Measurements from ENCODE around the gene CAMKMT. TPM values are rescaled to one million over a fixed set of nuclear protein-coding genes. Genes with fewer than 3 reads are reported as not detected.

CAMKMT gene
- total and polyA plus RNA-seq, 2 experiments from 2014 or later: 26.5 to 29.5 TPM

DNA sequence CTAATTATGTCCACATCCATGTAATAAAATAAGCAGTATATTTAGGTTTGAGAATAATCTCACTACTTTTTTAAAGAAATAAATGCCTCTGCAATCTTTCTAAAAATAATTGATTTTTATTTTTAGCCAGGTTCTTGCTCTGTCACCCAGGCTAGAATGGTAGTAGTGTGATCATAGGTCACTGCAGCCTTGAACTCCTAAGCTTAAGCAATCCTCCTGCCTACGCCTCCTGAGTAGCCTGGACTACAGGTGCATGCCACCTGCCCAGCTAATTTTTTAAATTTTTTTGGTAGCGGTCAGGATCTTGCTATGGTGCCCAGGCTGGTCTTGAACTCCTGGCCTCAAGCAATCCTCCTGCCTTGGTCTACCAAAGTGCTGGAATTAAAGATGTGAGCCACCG is 133.3 kb downstream of the CAMKMT start (continued):
- TF ChIP-seq, protein P1, sequence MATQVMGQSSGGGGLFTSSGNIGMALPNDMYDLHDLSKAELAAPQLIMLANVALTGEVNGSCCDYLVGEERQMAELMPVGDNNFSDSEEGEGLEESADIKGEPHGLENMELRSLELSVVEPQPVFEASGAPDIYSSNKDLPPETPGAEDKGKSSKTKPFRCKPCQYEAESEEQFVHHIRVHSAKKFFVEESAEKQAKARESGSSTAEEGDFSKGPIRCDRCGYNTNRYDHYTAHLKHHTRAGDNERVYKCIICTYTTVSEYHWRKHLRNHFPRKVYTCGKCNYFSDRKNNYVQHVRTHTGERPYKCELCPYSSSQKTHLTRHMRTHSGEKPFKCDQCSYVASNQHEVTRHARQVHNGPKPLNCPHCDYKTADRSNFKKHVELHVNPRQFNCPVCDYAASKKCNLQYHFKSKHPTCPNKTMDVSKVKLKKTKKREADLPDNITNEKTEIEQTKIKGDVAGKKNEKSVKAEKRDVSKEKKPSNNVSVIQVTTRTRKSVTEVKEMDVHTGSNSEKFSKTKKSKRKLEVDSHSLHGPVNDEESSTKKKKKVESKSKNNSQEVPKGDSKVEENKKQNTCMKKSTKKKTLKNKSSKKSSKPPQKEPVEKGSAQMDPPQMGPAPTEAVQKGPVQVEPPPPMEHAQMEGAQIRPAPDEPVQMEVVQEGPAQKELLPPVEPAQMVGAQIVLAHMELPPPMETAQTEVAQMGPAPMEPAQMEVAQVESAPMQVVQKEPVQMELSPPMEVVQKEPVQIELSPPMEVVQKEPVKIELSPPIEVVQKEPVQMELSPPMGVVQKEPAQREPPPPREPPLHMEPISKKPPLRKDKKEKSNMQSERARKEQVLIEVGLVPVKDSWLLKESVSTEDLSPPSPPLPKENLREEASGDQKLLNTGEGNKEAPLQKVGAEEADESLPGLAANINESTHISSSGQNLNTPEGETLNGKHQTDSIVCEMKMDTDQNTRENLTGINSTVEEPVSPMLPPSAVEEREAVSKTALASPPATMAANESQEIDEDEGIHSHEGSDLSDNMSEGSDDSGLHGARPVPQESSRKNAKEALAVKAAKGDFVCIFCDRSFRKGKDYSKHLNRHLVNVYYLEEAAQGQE (IDR thresholded peaks at IDR 0.05; ENCODE audit: unreplicated experiment): no peak
- no peak for TF ChIP-seq ZNF114 (CRISPR knock-in tag; IDR thresholded peaks at IDR 0.05)

DNA sequence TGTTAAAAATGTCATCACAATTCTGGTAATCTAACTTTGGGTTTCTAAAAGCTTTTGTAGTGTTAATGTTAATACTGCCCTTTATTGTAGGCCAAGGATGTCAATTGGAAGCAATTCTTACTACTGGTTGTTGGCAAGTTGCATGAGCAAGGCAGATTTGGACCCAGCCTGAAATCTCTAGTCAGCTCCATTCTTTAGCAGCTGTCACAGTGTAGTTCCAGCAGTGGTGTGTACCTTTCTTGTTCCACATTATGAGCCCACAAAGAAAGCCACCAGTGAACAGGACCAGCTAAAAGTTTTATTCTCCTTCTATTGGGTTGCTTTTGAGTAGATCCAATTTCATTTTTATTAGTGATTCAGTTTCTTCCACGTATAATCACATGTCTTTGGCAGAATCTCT is 133.8 kb downstream of the CAMKMT start:
- Histone ChIP-seq H3K27me3 (ENCODE audit: insufficient read depth) (no peaks in the 10 kb centered on the region), H3K4me1 (ENCODE audit: insufficient read depth) (peaks cover 9% of the 10 kb centered on the region; the same call in 1 of the 2 replicates), H4K20me1 (replicated peaks; ENCODE audit: insufficient read depth) (no peaks in the 10 kb centered on the region), H3F3A (replicated peaks; ENCODE audit: low read depth) (no peaks in the 10 kb centered on the region), H3K9me2 (ENCODE audit: insufficient read depth) (no peaks in the 10 kb centered on the region), H3K36me3 (ENCODE audit: insufficient read depth) (no peaks in the 10 kb centered on the region), H3K4me2 (no peak overlapping the region), H3K79me2 (replicated peaks; ENCODE audit: insufficient read depth) (no peaks in the 10 kb centered on the region), H2AFZ (no peak overlapping the region), H3K27ac (ENCODE audit: low read depth) (no peak overlapping the region), H3K4me3 (no peak overlapping the region)
- no peaks in the 10 kb centered on the region for H3K27me3 Mint-ChIP-seq (ENCODE audit: insufficient read depth, low read depth, poor library complexity)
- no peak for ATAC-seq
- no peak for DNase-seq (ENCODE audit: low spot score)
- TF ChIP-seq JUNB (IDR thresholded peaks at IDR 0.05; ENCODE audit: unreplicated experiment): no peak
- TF ChIP-seq, protein P2, sequence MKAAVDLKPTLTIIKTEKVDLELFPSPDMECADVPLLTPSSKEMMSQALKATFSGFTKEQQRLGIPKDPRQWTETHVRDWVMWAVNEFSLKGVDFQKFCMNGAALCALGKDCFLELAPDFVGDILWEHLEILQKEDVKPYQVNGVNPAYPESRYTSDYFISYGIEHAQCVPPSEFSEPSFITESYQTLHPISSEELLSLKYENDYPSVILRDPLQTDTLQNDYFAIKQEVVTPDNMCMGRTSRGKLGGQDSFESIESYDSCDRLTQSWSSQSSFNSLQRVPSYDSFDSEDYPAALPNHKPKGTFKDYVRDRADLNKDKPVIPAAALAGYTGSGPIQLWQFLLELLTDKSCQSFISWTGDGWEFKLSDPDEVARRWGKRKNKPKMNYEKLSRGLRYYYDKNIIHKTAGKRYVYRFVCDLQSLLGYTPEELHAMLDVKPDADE (IDR thresholded peaks at IDR 0.05): no peak
- no peak for TF ChIP-seq EZH2 (IDR thresholded peaks at IDR 0.05; ENCODE audit: low read depth, unreplicated experiment)
- TF ChIP-seq STAT1 (IDR thresholded peaks at IDR 0.05; ENCODE audit: unreplicated experiment): no peak
- TF ChIP-seq, protein P1 (IDR thresholded peaks at IDR 0.05; ENCODE audit: unreplicated experiment): no peak
- TF ChIP-seq ZNF114 (CRISPR knock-in tag; IDR thresholded peaks at IDR 0.05): no peak
- TF ChIP-seq POLR2AphosphoS5 (IDR thresholded peaks at IDR 0.05; ENCODE audit: low read depth): no peak
- TF ChIP-seq ZNF331 (CRISPR knock-in tag; IDR thresholded peaks at IDR 0.05; ENCODE audit: low read depth): no peak
- TF ChIP-seq CREB1 (CRISPR knock-in tag; IDR thresholded peaks at IDR 0.05; ENCODE audit: low read depth): no peak
- TF ChIP-seq NANOG (IDR thresholded peaks at IDR 0.05; ENCODE audit: borderline replicate concordance): no peak
- TF ChIP-seq, protein P3, sequence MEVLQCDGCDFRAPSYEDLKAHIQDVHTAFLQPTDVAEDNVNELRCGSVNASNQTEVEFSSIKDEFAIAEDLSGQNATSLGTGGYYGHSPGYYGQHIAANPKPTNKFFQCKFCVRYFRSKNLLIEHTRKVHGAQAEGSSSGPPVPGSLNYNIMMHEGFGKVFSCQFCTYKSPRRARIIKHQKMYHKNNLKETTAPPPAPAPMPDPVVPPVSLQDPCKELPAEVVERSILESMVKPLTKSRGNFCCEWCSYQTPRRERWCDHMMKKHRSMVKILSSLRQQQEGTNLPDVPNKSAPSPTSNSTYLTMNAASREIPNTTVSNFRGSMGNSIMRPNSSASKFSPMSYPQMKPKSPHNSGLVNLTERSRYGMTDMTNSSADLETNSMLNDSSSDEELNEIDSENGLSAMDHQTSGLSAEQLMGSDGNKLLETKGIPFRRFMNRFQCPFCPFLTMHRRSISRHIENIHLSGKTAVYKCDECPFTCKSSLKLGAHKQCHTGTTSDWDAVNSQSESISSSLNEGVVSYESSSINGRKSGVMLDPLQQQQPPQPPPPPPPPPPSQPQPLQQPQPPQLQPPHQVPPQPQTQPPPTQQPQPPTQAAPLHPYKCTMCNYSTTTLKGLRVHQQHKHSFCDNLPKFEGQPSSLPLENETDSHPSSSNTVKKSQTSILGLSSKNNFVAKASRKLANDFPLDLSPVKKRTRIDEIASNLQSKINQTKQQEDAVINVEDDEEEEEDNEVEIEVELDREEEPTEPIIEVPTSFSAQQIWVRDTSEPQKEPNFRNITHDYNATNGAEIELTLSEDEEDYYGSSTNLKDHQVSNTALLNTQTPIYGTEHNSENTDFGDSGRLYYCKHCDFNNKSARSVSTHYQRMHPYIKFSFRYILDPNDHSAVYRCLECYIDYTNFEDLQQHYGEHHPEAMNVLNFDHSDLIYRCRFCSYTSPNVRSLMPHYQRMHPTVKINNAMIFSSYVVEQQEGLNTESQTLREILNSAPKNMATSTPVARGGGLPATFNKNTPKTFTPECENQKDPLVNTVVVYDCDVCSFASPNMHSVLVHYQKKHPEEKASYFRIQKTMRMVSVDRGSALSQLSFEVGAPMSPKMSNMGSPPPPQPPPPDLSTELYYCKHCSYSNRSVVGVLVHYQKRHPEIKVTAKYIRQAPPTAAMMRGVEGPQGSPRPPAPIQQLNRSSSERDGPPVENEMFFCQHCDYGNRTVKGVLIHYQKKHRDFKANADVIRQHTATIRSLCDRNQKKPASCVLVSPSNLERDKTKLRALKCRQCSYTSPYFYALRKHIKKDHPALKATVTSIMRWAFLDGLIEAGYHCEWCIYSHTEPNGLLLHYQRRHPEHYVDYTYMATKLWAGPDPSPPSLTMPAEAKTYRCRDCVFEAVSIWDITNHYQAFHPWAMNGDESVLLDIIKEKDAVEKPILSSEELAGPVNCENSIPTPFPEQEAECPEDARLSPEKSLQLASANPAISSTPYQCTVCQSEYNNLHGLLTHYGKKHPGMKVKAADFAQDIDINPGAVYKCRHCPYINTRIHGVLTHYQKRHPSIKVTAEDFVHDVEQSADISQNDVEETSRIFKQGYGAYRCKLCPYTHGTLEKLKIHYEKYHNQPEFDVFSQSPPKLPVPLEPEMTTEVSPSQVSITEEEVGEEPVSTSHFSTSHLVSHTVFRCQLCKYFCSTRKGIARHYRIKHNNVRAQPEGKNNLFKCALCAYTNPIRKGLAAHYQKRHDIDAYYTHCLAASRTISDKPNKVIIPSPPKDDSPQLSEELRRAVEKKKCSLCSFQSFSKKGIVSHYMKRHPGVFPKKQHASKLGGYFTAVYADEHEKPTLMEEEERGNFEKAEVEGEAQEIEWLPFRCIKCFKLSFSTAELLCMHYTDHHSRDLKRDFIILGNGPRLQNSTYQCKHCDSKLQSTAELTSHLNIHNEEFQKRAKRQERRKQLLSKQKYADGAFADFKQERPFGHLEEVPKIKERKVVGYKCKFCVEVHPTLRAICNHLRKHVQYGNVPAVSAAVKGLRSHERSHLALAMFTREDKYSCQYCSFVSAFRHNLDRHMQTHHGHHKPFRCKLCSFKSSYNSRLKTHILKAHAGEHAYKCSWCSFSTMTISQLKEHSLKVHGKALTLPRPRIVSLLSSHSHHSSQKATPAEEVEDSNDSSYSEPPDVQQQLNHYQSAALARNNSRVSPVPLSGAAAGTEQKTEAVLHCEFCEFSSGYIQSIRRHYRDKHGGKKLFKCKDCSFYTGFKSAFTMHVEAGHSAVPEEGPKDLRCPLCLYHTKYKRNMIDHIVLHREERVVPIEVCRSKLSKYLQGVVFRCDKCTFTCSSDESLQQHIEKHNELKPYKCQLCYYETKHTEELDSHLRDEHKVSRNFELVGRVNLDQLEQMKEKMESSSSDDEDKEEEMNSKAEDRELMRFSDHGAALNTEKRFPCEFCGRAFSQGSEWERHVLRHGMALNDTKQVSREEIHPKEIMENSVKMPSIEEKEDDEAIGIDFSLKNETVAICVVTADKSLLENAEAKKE (CRISPR knock-in tag; IDR thresholded peaks at IDR 0.05): no peak
- no peaks in the 10 kb centered on the region for H3K36me3 Mint-ChIP-seq (ENCODE audit: low read depth)
- no peak overlapping the region for H3K4me3 Mint-ChIP-seq
- no peaks in the 10 kb centered on the region for H3K9me3 Mint-ChIP-seq
- H3K4me1 Mint-ChIP-seq: peaks cover 14% of the 10 kb centered on the region
- no peak overlapping the region for H3K27ac Mint-ChIP-seq

Measured in GM23338 (cell line).